SK-N-SH treated with all-trans-retinoic acid at 6 μM for 48 hours (cell line): ENCODE data around the gene SYT12.

Experiments
- ATAC-seq: fragments of 200-7000 bp; cut with Tn5 transposase; 3 replicates; pipeline ENCODE4 v1.9.1; 2020; ENCODE audit warnings: mild to moderate bottlenecking, moderate library complexity
- ARNTL ChIP-seq: fragments of 450-650 bp; formaldehyde crosslinking; IDR thresholded peaks from 2 replicates; pipeline ENCODE4 v1.5.0; 2020; ENCODE audit warnings: low read depth, mild to moderate bottlenecking, moderate library complexity, borderline replicate concordance
- BACH2 ChIP-seq: fragments of 250-450 bp; sonication (Bioruptor Pico); IDR thresholded peaks from 2 replicates; pipeline ENCODE4 v1.9.0; 2021; ENCODE audit warnings: mild to moderate bottlenecking, borderline replicate concordance
- ESRRG ChIP-seq: fragments of 250-450 bp; sonication (Bioruptor Pico); IDR thresholded peaks from 2 replicates; pipeline ENCODE4 v1.6.1; 2021; ENCODE audit warnings: mild to moderate bottlenecking
- GLIS3 ChIP-seq: fragments of 250-450 bp; sonication (Bioruptor Pico); IDR thresholded peaks from 2 replicates; pipeline ENCODE4 v1.5.0; 2020; ENCODE audit warnings: mild to moderate bottlenecking, moderate library complexity
- ISL1 ChIP-seq: fragments of 250-450 bp; sonication (Bioruptor Pico); IDR thresholded peaks from 2 replicates; pipeline ENCODE4 v2.1.2; 2022; ENCODE audit warnings: mild to moderate bottlenecking, moderate library complexity
- OSR1 ChIP-seq: fragments of 250-450 bp; sonication (Bioruptor Pico); IDR thresholded peaks from 2 replicates; pipeline ENCODE4 v1.8.0; 2022; ENCODE audit warnings: moderate library complexity, mild to moderate bottlenecking, inconsistent platforms
- PATZ1 ChIP-seq: fragments of 250-450 bp; sonication (Bioruptor Pico); IDR thresholded peaks from 2 replicates; pipeline ENCODE4 v1.8.0; 2020; ENCODE audit warnings: mild to moderate bottlenecking, moderate library complexity, borderline replicate concordance
- PPARA ChIP-seq: fragments of 250-450 bp; sonication (Bioruptor Pico); IDR thresholded peaks from 2 replicates; pipeline ENCODE4 v1.5.0; 2020; ENCODE audit warnings: mild to moderate bottlenecking, borderline replicate concordance
- RARB ChIP-seq: fragments of 250-450 bp; sonication (Bioruptor Pico); IDR thresholded peaks from 2 replicates; pipeline ENCODE4 v1.8.0; 2021; ENCODE audit warnings: mild to moderate bottlenecking, moderate library complexity
- SNAI2 ChIP-seq: fragments of 250-450 bp; sonication (Bioruptor Pico); IDR thresholded peaks from 2 replicates; pipeline ENCODE4 v1.5.0; 2020; ENCODE audit warnings: mild to moderate bottlenecking, moderate library complexity
- TCF4 ChIP-seq: fragments of 250-450 bp; sonication (Bioruptor Pico); IDR thresholded peaks from 2 replicates; pipeline ENCODE4 v1.8.0; 2021; ENCODE audit warnings: mild to moderate bottlenecking, moderate library complexity, borderline replicate concordance
- TOX ChIP-seq: fragments of 250-450 bp; sonication (Bioruptor Pico); IDR thresholded peaks from 2 replicates; pipeline ENCODE4 v1.8.0; 2021; ENCODE audit warnings: mild to moderate bottlenecking, moderate library complexity, borderline replicate concordance
- ZC3H10 ChIP-seq: fragments of 250-450 bp; sonication (Bioruptor Pico); IDR thresholded peaks from 2 replicates; pipeline ENCODE4 v1.5.1; 2021; ENCODE audit warnings: mild to moderate bottlenecking, moderate library complexity
- ZFP3 ChIP-seq: fragments of 250-450 bp; sonication (Bioruptor Pico); IDR thresholded peaks from 2 replicates; pipeline ENCODE4 v1.5.0; 2020; ENCODE audit warnings: mild to moderate bottlenecking, moderate library complexity
- ZFP30 ChIP-seq: fragments of 450-650 bp; formaldehyde crosslinking; IDR thresholded peaks from 2 replicates; pipeline ENCODE4 v1.5.0; 2022; ENCODE audit warnings: mild to moderate bottlenecking, moderate library complexity
- ZNF565 ChIP-seq: fragments of 450-650 bp; formaldehyde crosslinking; conservative IDR thresholded peaks from 2 replicates; pipeline ENCODE4 v1.5.0; 2020; ENCODE audit warnings: low read depth, mild to moderate bottlenecking, moderate library complexity
- ZNF70 ChIP-seq: fragments of 450-650 bp; formaldehyde crosslinking; IDR thresholded peaks from 2 replicates; pipeline ENCODE4 v1.5.0; 2020; ENCODE audit warnings: mild to moderate bottlenecking, moderate library complexity
- ZNF8 ChIP-seq: fragments of 450-650 bp; formaldehyde crosslinking; IDR thresholded peaks from 2 replicates; pipeline ENCODE4 v1.5.0; 2020; ENCODE audit warnings: mild to moderate bottlenecking, moderate library complexity
- TF ChIP-seq, protein P1 (sequence below): fragments of 250-450 bp; sonication (Bioruptor Pico); IDR thresholded peaks from 2 replicates; pipeline ENCODE4 v1.5.0; 2020; ENCODE audit warnings: mild to moderate bottlenecking, moderate library complexity
- TF ChIP-seq, protein P2 (sequence below): fragments of 250-450 bp; sonication (Bioruptor Pico); IDR thresholded peaks from 2 replicates; pipeline ENCODE4 v1.8.0; 2021; ENCODE audit warnings: low read depth, mild to moderate bottlenecking, moderate library complexity, borderline replicate concordance
- TF ChIP-seq, protein P3 (sequence below): fragments of 250-450 bp; sonication (Bioruptor Pico); IDR thresholded peaks from 2 replicates; pipeline ENCODE4 v1.5.1; 2021; ENCODE audit warnings: mild to moderate bottlenecking, moderate library complexity

Gene SYT12

DNA sequence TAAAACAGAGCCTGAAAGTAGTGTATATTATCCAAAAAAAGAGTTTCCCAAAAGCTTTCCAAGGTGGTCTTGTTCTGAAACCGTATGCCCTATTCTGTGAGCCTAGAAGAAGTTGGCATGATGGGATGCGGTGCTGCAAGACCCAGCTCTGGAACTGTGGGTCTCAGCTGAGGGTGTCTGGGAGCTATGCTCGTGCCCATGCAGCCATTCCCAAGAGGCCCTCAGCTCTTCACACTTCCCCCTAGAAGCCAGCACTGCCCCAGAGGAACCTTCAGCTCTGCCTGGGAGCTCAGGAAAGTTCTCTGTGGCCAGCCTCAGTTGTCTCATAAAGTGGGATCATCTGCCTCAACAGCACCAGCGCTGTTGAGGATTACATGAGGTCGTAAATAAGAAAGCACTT, 6.4 kb upstream of the SYT12 start:
- ATAC-seq, result no peak
- TF ChIP-seq PATZ1 (CRISPR knock-in tag) (no peak), TOX (CRISPR knock-in tag) (no peak), ZC3H10 (CRISPR knock-in tag) (no peak), ESRRG (CRISPR knock-in tag) (no peak), ZFP30 (CRISPR knock-in tag) (no peak), ZNF8 (no peak), PPARA (CRISPR knock-in tag) (no peak), SNAI2 (no peak), ZNF70 (no peak)
- TF ChIP-seq, protein P1, sequence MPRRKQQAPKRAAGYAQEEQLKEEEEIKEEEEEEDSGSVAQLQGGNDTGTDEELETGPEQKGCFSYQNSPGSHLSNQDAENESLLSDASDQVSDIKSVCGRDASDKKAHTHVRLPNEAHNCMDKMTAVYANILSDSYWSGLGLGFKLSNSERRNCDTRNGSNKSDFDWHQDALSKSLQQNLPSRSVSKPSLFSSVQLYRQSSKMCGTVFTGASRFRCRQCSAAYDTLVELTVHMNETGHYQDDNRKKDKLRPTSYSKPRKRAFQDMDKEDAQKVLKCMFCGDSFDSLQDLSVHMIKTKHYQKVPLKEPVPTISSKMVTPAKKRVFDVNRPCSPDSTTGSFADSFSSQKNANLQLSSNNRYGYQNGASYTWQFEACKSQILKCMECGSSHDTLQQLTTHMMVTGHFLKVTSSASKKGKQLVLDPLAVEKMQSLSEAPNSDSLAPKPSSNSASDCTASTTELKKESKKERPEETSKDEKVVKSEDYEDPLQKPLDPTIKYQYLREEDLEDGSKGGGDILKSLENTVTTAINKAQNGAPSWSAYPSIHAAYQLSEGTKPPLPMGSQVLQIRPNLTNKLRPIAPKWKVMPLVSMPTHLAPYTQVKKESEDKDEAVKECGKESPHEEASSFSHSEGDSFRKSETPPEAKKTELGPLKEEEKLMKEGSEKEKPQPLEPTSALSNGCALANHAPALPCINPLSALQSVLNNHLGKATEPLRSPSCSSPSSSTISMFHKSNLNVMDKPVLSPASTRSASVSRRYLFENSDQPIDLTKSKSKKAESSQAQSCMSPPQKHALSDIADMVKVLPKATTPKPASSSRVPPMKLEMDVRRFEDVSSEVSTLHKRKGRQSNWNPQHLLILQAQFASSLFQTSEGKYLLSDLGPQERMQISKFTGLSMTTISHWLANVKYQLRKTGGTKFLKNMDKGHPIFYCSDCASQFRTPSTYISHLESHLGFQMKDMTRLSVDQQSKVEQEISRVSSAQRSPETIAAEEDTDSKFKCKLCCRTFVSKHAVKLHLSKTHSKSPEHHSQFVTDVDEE (CRISPR knock-in tag), result no peak
- TF ChIP-seq, all 23 proteins: peak for 0

- TF ChIP-seq TCF4 (CRISPR knock-in tag) (no peak), ARNTL (CRISPR knock-in tag) (no peak), GLIS3 (no peak), RARB (CRISPR knock-in tag) (no peak), ISL1 (CRISPR knock-in tag) (no peak)
- TF ChIP-seq, protein P2, sequence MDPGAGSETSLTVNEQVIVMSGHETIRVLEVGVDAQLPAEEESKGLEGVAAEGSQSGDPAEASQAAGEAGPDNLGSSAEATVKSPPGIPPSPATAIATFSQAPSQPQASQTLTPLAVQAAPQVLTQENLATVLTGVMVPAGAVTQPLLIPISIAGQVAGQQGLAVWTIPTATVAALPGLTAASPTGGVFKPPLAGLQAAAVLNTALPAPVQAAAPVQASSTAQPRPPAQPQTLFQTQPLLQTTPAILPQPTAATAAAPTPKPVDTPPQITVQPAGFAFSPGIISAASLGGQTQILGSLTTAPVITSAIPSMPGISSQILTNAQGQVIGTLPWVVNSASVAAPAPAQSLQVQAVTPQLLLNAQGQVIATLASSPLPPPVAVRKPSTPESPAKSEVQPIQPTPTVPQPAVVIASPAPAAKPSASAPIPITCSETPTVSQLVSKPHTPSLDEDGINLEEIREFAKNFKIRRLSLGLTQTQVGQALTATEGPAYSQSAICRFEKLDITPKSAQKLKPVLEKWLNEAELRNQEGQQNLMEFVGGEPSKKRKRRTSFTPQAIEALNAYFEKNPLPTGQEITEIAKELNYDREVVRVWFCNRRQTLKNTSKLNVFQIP, result no peak
- ATAC-seq, result no peak
Measured at GRCh38 chr11:67020949-67021348, 2.0 kb upstream of the SYT12 start.

DNA sequence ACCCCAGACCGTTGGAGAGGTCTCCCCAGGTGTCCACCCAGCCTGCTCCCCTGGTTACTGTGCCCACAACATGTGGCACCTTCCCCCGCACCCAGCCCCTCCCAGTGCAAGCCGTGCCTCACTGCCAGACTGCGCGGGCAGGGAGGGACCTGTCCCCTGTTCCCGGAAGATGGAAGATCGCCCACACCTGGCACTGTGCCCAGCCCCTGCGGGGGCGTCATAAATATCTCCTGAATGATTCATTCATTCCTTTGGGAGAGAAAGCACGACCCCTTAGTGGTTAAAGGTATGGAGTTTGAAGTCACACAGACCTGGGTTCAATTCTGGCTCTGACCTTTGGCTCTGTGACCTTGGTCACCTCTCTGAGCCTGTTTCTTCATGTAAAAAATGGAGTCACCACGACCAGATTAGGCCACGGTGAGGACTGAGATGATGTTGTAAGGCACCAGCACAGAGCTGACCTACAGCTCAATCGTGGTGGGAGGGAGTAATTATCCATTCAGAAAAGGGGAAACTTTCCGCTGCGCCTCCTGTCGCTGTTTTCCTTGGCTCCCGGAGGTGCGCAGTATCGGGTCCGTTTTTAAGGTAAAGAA, 497 bp upstream of the SYT12 start:
- ATAC-seq, result peak; percentile 19; the same call in 2 of the 3 replicates
- TF ChIP-seq ISL1 (CRISPR knock-in tag) (no peak), ZFP3 (no peak), RARB (CRISPR knock-in tag) (no peak), ZNF8 (no peak), ARNTL (CRISPR knock-in tag) (no peak), PPARA (CRISPR knock-in tag) (no peak)

DNA sequence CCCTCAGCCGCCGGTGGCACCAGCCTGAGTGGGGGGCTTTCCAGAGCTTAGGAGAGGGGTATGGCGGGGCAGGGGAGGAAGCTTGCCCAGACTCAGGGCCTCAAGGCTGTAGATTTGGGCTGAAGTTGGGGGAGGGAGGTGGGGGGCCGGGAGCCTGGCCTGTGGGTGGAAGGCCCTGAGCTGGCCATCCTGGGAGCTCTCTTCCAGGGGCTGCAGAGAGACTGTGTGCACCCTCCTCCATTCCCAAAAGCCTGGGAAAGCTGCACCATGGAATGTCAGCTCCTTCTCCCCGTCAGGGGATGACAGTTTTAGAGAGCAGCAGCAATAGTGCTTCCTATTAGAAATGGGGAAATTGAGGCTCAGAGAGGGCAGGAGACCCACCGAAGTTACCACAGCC, 1.0 kb downstream of the SYT12 start:
- TF ChIP-seq GLIS3, result no peak
- TF ChIP-seq ZNF8, result no peak
- no peak for TF ChIP-seq TCF4 (CRISPR knock-in tag)
- TF ChIP-seq ARNTL (CRISPR knock-in tag), result no peak
- no peak for TF ChIP-seq PPARA (CRISPR knock-in tag)
- TF ChIP-seq ESRRG (CRISPR knock-in tag), result no peak
- no peak for TF ChIP-seq OSR1
- no peak for TF ChIP-seq ZNF565
- ATAC-seq, result no peak; the same call in 2 of the 3 replicates

DNA sequence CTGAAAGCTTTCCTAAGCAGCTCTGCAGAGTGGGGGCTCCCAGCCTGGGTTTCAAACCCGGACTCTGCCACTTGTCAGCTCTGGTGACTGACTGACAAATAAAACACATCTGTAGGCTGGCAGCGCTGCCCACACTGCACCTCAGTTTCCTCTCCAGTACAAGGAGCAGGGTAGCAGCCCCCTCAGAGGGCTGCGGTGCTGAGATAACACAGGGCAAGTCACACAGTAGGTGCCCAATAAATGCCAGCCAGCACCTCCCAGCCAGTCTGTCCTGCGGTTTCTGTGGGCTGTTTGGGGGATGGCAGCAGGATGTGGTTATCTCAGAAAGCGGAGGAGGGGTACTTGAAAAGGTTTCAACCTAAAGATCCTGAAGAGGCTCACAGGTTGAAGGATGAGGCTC, 1.5 kb downstream of the SYT12 start:
- TF ChIP-seq, protein P3, sequence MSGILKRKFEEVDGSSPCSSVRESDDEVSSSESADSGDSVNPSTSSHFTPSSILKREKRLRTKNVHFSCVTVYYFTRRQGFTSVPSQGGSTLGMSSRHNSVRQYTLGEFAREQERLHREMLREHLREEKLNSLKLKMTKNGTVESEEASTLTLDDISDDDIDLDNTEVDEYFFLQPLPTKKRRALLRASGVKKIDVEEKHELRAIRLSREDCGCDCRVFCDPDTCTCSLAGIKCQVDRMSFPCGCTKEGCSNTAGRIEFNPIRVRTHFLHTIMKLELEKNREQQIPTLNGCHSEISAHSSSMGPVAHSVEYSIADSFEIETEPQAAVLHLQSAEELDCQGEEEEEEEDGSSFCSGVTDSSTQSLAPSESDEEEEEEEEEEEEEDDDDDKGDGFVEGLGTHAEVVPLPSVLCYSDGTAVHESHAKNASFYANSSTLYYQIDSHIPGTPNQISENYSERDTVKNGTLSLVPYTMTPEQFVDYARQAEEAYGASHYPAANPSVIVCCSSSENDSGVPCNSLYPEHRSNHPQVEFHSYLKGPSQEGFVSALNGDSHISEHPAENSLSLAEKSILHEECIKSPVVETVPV (CRISPR knock-in tag), result no peak
- no peak for TF ChIP-seq OSR1
- TF ChIP-seq ZNF70, result no peak
- TF ChIP-seq ZFP30 (CRISPR knock-in tag), result no peak
- TF ChIP-seq BACH2 (CRISPR knock-in tag), result no peak
- TF ChIP-seq ZC3H10 (CRISPR knock-in tag), result no peak
- TF ChIP-seq ZFP3, result no peak
- TF ChIP-seq, protein P2, result no peak
- no peak for TF ChIP-seq SNAI2
- TF ChIP-seq RARB (CRISPR knock-in tag), result no peak
- no peak for ATAC-seq
